Urinary bladder (tissue), 4 donors: ENCODE results near the gene FAM120A. TPM values are rescaled to one million over a fixed set of nuclear protein-coding genes. Genes with fewer than 3 reads are reported as not detected.
"Not testable (repeated sequence)": the region's sequence is repeated elsewhere in the genome, so short reads cannot be mapped to it uniquely, and the experiment has no call there.

Experiments used
- DNase-seq: peaks from one replicate; pipeline ENCODE4 v3.0.0-alpha.2; 2015; ENCODE audit errors: extremely low spot score
- H3K27ac ChIP-seq: one replicate; pipeline ENCODE4 v1.5.1; 2013; ENCODE audit warnings: low read depth, mild to moderate bottlenecking, moderate library complexity
- H3K36me3 ChIP-seq: one replicate; pipeline ENCODE4 v1.6.1; 2013; ENCODE audit warnings: mild to moderate bottlenecking, moderate library complexity; ENCODE audit not compliant: insufficient read depth
- H3K4me1 ChIP-seq: one replicate; pipeline ENCODE4 v1.6.1; 2013; ENCODE audit warnings: mild to moderate bottlenecking, moderate library complexity; ENCODE audit not compliant: insufficient read depth
- H3K4me3 ChIP-seq: one replicate; pipeline ENCODE4 v1.5.1; 2013; ENCODE audit warnings: low read depth, low read length
- WGBS: extraction: QIAGEN DNeasy Blood & Tissue Kit; methylation state at CpG from one replicate; pipeline ENCODE4 v1.1.7; 2013; 5-methylcytosine and 5-hydroxymethylcytosine counted together
- polyA plus RNA-seq: library from polyadenylated mRNA; stranded (reverse); fragments of 200-250 nt; gene quantifications from one replicate; pipeline ENCODE4 v1.2.3, GENCODE V29; 2013
- total RNA-seq: library from RNA; depleted of rRNA; stranded (reverse); fragments of >200 nt; gene quantifications from one replicate; pipeline ENCODE4 v1.2.3, GENCODE V29; 2014
- donor health status: healthy with polysubstance abuse.
- donor health status: healthy.

Gene FAM120A
- total and polyA plus RNA-seq, 2 donors = 67.9 to 101 TPM

DNA sequence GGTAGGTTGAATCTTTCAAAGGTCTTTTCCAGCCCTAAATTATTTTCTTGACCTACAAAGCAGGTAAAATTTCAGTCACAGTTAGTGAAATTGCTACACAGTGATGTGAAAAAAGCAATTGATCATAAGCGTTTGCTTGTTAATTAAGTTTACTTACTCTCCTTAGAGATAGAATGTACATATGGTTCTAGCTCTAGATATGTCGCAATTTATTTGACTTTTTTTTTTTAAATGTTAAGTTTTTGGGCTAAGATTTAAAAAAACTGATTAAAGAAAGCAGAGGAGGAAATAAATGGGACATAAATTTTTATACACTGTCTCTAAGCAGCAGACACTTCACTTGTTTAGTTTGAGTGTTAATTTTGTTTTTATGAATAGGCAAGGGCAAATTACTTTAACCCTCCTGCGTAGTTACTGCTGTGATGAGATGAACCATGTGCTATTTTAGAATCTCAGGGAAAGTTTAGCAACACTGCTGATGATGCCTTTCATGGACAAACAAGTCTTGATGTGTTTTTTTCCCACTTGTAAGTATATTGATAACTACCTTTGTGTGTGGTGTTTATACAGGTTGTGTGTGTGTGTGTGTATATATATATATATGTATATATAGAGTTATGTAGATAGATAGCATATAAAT, 40.2 kb downstream of the FAM120A start:
- DNase-seq = no peak
- 90% methylated on average over 3 of the region's 3 CpGs for WGBS

DNA sequence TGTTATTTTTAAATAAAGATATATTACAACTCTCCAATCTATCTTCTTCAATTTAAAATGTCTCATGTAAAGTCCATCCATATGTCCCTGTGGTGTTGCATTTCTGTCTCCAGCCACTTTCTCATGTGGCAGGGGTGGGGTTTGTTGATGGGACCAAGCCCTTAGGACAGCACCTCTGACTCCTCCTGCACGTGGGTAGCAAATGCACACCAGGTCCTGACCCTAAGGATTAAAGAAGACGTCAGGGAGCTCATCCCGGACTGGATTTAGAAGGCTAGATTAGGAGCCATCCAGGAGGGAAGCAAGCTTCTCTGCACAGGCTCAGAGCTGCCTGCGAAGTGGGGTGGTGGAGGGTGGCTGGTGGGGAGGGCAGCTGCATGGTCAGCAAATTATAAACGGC, 40.8 kb downstream of the FAM120A start:
- peaks cover 4% of the 10 kb centered on the region for H3K36me3 ChIP-seq
- 45% methylated on average over 5 of the region's 5 CpGs for WGBS
- no peaks in the 10 kb centered on the region for H3K4me1 ChIP-seq
- no peak overlapping the region for H3K27ac ChIP-seq
- no peak for DNase-seq
- H3K4me3 ChIP-seq = no peak overlapping the region

More for the DNA sequence above, 40.2 kb downstream of the FAM120A start:
- H3K27ac ChIP-seq = no peak overlapping the region
- no peaks in the 10 kb centered on the region for H3K4me1 ChIP-seq
- H3K36me3 ChIP-seq = no peaks in the 10 kb centered on the region
- no peak overlapping the region for H3K4me3 ChIP-seq

DNA sequence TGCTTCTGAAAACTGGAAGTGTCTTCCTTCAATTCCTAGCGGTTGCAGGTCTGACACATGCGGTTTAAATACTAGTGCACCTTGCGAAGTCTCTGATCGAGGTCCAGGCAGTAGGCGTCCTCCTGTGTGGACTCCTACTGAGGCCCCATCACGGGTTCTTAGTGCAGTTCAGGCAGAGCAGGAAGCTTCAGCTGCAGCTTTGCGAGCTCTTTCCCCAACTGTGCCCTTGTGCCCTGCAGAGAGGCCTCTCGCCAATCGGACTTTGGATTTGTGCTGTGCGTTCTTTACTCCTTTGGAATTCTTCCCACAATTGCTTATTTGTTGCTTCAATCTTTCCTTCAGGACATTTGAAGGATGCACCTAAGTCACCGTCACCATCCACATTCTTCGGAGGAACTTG, 42.5 kb downstream of the FAM120A start:
- Histone ChIP-seq H3K4me3 (no peak overlapping the region), H3K36me3 (peaks cover 7% of the 10 kb centered on the region), H3K4me1 (no peaks in the 10 kb centered on the region), H3K27ac (no peak overlapping the region)
- WGBS = 97% methylated on average over 12 of the region's 12 CpGs
- no peak for DNase-seq

DNA sequence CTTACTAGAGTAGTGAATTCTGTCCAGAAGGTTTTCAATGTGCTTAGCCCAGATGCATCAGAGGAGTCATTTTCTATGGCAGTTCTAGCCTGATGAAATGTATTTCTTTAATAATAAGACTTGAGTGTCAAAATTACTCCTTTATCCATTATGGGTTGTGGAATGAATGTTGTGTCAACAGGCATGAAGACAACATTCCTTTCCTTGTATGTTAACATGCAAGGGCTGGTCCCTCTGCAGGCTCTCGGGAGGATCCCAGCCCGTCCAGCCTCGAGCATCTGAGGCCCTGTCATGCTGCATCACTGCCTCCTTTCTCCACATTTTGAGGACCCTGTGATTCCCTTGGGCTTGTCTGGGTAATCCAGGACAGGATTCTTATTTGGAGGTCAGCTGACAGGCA, 44.8 kb downstream of the FAM120A start:
- 62% methylated on average over 3 of the region's 3 CpGs for WGBS
- Histone ChIP-seq H3K4me1 (no peaks in the 10 kb centered on the region), H3K27ac (no peak overlapping the region), H3K36me3 (peaks cover 9% of the 10 kb centered on the region), H3K4me3 (no peak overlapping the region)
- DNase-seq = no peak

DNA sequence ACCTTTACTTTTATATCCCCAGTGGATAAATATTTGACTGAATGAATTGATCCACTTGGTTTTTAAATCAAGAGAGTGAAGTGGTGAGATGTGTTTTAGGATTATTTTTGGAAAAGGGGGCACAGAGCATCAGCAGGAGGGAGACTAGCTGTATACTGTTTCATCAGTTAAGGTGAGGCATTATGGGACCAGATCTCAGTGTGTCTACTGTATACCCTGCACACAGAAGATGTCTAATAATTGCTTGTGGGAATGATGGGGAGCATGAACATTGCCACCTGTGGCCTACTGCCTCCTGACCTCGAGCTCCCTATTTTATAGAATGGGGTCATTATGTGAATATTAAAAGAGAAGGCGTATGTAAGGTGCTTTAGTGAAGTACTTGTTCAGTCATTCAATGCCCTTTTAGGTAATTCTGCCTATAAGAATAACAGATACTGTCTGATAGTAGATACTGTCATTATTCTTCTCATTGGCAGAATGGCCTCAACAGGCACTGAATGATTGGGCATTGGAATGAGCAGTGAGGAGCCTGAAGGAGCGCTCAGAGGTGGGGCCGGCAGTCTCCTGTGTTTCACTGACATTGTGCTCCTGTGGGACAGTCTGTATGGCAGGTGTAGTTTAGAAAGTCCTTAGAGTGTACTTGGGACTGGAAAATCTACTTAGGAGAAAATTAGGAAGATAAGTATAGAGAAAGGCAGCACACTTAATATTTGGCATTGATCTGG, 49.2 kb downstream of the FAM120A start:
- 93% methylated on average over 4 of the region's 4 CpGs for WGBS
- no peak for DNase-seq
- no peaks in the 10 kb centered on the region for H3K4me1 ChIP-seq
- H3K4me3 ChIP-seq = no peak overlapping the region
- H3K27ac ChIP-seq = peak overlapping the region; percentile 32
- H3K36me3 ChIP-seq = peaks cover 9% of the 10 kb centered on the region

DNA sequence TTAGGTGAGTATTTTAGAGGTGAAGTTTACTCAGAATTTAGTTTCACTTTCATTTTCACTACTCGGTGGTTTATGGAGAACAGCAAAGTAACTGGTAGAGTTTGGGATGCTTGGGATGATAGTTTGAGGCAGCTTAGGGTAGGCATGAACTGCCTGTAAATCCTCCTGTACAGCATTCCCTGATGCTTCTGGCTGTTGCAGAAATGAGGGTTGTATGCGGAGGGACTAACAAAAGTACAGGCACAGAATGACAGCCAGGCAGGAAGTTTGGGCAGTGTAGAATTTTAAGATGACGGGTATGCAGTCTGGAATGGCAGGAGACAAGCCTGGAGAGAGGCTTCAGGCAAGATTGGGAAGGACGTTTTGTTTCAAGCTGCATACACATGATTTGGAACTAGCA, 49.9 kb downstream of the FAM120A start:
- peak overlapping the region; percentile 21 for H3K4me3 ChIP-seq
- H3K27ac ChIP-seq = no peak overlapping the region
- H3K36me3 ChIP-seq = peaks cover 9% of the 10 kb centered on the region
- WGBS = 49% methylated on average over 4 of the region's 4 CpGs
- no peak for DNase-seq
- no peaks in the 10 kb centered on the region for H3K4me1 ChIP-seq

DNA sequence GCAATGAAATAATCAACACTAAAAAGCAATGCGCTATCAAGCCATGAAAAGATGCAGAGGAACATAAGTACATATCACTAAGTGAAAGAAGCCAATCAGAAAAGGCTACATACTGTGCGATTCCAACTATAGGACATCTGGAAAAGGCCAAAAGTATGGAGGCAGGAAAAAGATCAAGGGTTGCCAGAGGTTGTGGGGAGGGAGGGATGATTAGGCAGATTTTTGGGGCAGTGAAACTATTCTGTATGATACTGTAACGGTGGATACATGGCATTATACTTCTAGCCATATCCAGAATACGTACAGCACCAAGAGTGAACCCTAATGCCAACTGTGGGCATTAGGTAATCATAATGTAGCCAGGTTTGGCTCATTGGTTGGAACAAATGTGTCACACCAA, 51.9 kb downstream of the FAM120A start:
- H3K27ac ChIP-seq = no peak overlapping the region
- peaks cover 3% of the 10 kb centered on the region for H3K36me3 ChIP-seq
- WGBS = 98% methylated on average over 4 of the region's 4 CpGs
- DNase-seq = no peak
- no peak overlapping the region for H3K4me3 ChIP-seq
- no peaks in the 10 kb centered on the region for H3K4me1 ChIP-seq

DNA sequence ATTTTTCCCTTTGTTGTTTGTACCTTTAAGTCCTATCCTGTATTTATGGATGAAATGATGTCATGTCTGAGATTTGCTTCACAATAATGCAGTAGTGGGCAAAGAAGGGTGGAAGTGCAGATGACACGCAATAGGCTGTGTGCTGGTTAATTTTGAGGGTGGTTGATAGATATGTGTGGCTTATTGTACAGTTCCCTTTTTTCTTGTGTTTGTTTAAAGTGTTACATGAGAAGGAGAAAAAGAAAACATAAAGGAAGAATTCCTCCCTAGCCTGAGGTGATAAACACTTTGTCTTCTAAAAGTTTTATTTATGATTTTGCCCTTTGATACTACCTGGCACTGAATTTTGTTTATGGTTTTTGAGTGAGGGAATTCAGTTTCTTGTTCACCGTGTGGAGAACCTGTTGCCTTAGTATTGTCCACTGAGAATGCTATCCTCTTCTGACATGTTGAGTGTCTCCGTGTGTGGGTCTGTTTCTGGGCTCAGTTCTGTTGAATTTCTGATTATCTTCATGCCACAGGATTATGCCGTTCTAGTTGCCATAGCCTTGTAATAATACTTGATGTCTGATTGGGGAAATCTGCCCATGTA, 54.2 kb downstream of the FAM120A start:
- no peaks in the 10 kb centered on the region for H3K4me1 ChIP-seq
- WGBS = 64% methylated on average over 4 of the region's 4 CpGs
- no peak overlapping the region for H3K27ac ChIP-seq
- DNase-seq = no peak
- no peaks in the 10 kb centered on the region for H3K36me3 ChIP-seq
- H3K4me3 ChIP-seq = no peak overlapping the region

DNA sequence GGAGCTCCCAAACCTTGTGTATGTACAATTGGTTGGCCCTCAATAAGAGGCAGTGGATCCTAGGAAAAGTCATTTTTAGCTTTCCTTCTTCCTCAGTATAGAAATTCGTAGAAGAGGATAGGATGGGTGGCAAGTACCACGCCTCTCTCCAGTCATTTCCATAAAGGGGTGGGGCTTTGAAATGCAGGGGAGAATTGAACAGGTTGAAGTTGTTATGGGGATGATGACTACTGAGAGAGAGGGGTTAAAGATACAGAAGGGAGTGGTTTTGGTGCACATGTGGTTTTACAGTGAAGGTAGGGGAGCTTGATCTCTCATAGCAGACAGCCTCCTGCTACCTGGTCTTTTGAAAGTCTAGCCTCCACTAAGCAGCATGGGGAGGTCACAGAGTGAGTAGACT, 56.3 kb downstream of the FAM120A start:
- Histone ChIP-seq H3K4me1 (no peaks in the 10 kb centered on the region), H3K36me3 (no peaks in the 10 kb centered on the region)
- WGBS = 86% methylated on average over 2 of the region's 2 CpGs

DNA sequence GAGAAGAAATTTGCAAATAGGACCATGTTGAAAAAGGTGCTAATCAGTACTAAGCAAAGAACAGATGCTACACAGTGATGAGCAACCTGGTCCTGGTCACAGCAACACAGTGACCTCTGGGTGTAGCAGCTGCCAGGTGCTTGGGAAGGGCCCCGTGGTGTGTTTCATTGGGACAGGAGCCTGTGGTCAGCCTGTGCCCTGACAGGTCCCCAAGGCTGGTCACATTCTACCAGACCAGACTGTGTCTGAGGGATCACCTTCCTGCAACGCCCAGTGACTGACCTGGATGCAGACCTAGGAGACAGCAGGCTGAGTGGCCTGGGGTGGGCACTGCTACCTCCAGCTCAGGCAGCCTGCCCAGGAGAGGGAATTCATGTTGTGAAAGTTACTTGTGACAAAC, 56.7 kb downstream of the FAM120A start:
- Histone ChIP-seq H3K36me3 (no peaks in the 10 kb centered on the region), H3K4me1 (no peaks in the 10 kb centered on the region), H3K4me3 (no peak overlapping the region), H3K27ac (no peak overlapping the region)
- WGBS = 92% methylated on average over 2 of the region's 2 CpGs
- no peak for DNase-seq

More for the DNA sequence above, 56.3 kb downstream of the FAM120A start:
- DNase-seq = no peak
- H3K4me3 ChIP-seq = no peak overlapping the region
- H3K27ac ChIP-seq = no peak overlapping the region

DNA sequence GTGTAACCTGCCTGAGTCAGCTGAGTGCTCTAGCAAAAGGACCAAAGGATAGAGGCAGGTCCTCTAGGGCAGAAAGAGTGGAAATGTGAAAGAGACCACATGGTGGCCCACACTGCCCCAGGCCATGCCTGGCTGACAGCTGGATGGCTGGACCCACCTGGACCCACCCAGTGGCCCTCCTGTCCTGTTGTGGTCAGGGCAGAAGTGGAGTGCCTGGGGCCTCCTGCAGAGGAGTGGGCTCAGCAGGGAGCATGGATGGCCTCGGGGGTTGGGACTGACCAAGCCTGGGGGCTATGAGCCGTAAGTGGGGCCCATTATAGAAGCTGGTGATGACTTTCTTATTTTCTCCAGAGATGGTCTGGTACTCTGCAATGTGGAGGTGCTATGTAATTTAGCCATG, 57.6 kb downstream of the FAM120A start:
- Histone ChIP-seq H3K27ac (no peak overlapping the region), H3K4me1 (no peaks in the 10 kb centered on the region), H3K36me3 (no peaks in the 10 kb centered on the region), H3K4me3 (no peak overlapping the region)
- DNase-seq = no peak
- WGBS = 90% methylated on average over 2 of the region's 2 CpGs

DNA sequence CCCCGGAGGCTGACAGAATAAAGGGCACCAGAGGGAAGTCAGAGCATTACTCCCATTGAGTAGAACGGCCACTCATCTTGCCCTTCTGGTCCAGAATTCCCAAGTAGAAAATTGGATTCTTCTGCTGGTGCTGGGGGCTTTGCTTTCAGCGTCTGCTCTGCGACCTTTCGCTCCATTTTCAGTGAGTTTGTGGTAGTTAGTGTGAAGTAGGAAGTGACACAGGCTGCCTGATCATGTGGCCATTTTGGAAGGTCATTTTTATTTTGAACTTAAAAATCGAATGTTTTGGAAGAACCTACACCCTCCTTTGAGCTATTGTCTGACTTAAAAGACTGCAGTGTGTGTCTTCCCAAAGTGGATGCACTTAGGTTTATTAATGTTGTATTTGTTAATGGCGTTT, 58.6 kb downstream of the FAM120A start:
- H3K27ac ChIP-seq = no peak overlapping the region
- no peak for DNase-seq
- no peaks in the 10 kb centered on the region for H3K4me1 ChIP-seq
- H3K36me3 ChIP-seq = no peaks in the 10 kb centered on the region
- no peak overlapping the region for H3K4me3 ChIP-seq
- WGBS = 85% methylated on average over 7 of the region's 7 CpGs

DNA sequence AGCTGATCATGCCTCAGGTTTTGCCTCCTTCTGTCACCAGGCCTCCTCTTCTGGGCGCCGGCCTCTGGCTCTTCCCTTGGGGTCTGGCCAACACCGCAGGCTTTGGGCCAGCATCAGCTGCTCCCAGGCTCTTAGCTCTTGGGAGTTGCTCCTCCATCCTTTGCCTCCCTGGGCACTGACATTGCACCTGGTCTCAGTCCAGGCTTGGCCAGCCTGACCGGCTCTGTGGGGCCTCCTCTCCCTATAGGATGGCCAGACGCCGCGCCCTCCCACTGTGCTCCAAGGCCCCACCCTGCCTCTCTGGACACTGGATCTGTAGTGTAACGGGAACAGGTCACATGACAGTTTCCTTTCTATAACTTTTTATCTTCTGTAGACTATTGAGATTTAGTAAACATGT, 59.7 kb downstream of the FAM120A start:
- H3K4me1 ChIP-seq, H3K27ac ChIP-seq, H3K36me3 ChIP-seq, DNase-seq, H3K4me3 ChIP-seq: not testable (repeated sequence)
- WGBS = 32% methylated on average over 8 of the region's 8 CpGs

DNA sequence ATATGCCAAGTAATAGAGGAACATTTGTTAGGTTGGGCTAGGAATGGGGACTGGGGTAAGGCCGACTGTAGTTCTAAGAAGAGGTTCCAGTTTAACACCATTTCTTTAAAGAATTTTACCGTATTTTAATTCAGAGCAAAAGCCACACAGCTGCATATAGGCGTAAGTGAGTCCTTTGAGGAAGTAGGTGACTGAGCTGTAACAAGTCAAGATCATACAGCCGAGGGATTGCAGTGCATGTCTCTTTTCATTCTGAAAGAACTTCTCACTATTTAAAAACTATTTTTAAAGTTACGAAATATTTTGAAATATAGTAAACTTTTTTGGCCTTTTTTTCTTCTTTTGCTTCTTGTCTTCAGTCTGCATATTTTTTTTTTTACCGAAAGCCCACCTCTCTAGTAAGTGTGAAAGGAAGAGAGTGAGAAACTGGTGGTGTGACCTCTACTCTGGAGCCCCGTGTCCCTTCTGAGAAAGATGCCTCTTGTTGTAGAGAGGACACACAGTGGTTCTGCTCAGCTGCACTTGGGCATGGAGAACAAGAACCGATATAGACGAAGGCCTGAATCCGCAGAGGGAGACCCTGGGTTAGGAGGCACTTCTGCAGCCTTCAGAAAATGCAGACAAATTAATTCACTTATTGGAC, 60.8 kb downstream of the FAM120A start:
- 78% methylated on average over 10 of the region's 10 CpGs for WGBS
- H3K4me1 ChIP-seq = not testable (repeated sequence)

More for the DNA sequence above, 60.8 kb downstream of the FAM120A start:
- H3K4me3 ChIP-seq, H3K27ac ChIP-seq, H3K36me3 ChIP-seq, DNase-seq: not testable (repeated sequence)
